ENCODE data around the gene ACAA2.

The ACAA2 gene

GRCh38 chr18:49757513-49758262 lies 55.6 kb downstream of the ACAA2 start:
- TF ChIP-seq CTCF (IDR thresholded peaks at IDR 0.05; ENCODE audit: low read depth, low read length, missing control alignments) = no peak
- no peak overlapping the region for H3K4me3 ChIP-seq (replicated peaks; ENCODE audit: low read depth, low read length)
- DNase-seq (ENCODE audit: extremely low read depth, low read depth) = no peak

GRCh38 chr18:49756671-49757362 lies 56.5 kb downstream of the ACAA2 start:
- H3K4me3 ChIP-seq (replicated peaks; ENCODE audit: low read depth, low read length) = no peak overlapping the region
- TF ChIP-seq CTCF (IDR thresholded peaks at IDR 0.05; ENCODE audit: low read depth, low read length, missing control alignments) = no peak
- no peak for DNase-seq (ENCODE audit: extremely low read depth, low read depth)

- TF ChIP-seq CTCF (IDR thresholded peaks at IDR 0.05; ENCODE audit: low read depth, low read length, missing control alignments) = no peak
These were observed 57.2 kb downstream of the ACAA2 start for GRCh38 chr18:49756135-49756534.

GRCh38 chr18:49755489-49755888 lies 57.8 kb downstream of the ACAA2 start:
- no peak overlapping the region for H3K4me3 ChIP-seq (replicated peaks; ENCODE audit: low read depth, low read length)
- TF ChIP-seq CTCF (IDR thresholded peaks at IDR 0.05; ENCODE audit: low read depth, low read length, missing control alignments) = no peak
- DNase-seq (ENCODE audit: extremely low read depth, low read depth) = no peak

More at GRCh38 chr18:49756135-49756534, 57.2 kb downstream of the ACAA2 start:
- H3K4me3 ChIP-seq (replicated peaks; ENCODE audit: low read depth, low read length) = no peak overlapping the region
- no peak for DNase-seq (ENCODE audit: extremely low read depth, low read depth)

GRCh38 chr18:49754866-49755265 lies 58.5 kb downstream of the ACAA2 start:
- H3K4me3 ChIP-seq (replicated peaks; ENCODE audit: low read depth, low read length) = no peak overlapping the region
- no peak for DNase-seq (ENCODE audit: extremely low read depth, low read depth)
- no peak for TF ChIP-seq CTCF (IDR thresholded peaks at IDR 0.05; ENCODE audit: low read depth, low read length, missing control alignments)

GRCh38 chr18:49753643-49754042 lies 59.7 kb downstream of the ACAA2 start:
- DNase-seq (ENCODE audit: extremely low read depth, low read depth) = no peak
- no peak for TF ChIP-seq CTCF (IDR thresholded peaks at IDR 0.05; ENCODE audit: low read depth, low read length, missing control alignments)
- no peak overlapping the region for H3K4me3 ChIP-seq (replicated peaks; ENCODE audit: low read depth, low read length)

All from HFF-Myc (cell line).